Activated T-helper 17 cell treated with anti-CD3 and anti-CD28 coated beads, Interleukin-2, amount 50 U/mL, for 72 hours (primary cell): Measurements from ENCODE around the gene VSIG2. TPM values are rescaled to one million over a fixed set of nuclear protein-coding genes. Genes with fewer than 3 reads are reported as not detected.
A peak's percentile ranks its signal among the peaks of the same experiment; 100 is the strongest.

Experiments used
- ATAC-seq: fragments of 150-1000 bp; cut with Tn5 transposase; replicated peaks from 2 replicates; pipeline ENCODE4 v1.10.0; 2021; ENCODE audit warnings: mild to moderate bottlenecking, moderate library complexity
- H3K27ac Mint-ChIP-seq: one replicate; pipeline ENCODE4 v1.8.0; 2022; ENCODE audit warnings: mixed read lengths
- H3K27me3 Mint-ChIP-seq: one replicate; pipeline ENCODE4 v1.8.0; 2022; ENCODE audit warnings: mixed read lengths
- H3K36me3 Mint-ChIP-seq: one replicate; pipeline ENCODE4 v1.8.0; 2022; ENCODE audit warnings: low read depth, mild to moderate bottlenecking, mixed read lengths
- H3K4me1 Mint-ChIP-seq: one replicate; pipeline ENCODE4 v1.8.0; 2022; ENCODE audit warnings: mixed read lengths
- H3K4me3 Mint-ChIP-seq: one replicate; pipeline ENCODE4 v1.8.0; 2022; ENCODE audit warnings: mild to moderate bottlenecking, mixed read lengths
- H3K9me3 Mint-ChIP-seq: one replicate; pipeline ENCODE4 v1.8.0; 2022; ENCODE audit warnings: mixed read lengths
- total RNA-seq, 2 donors: library from RNA; stranded (reverse); gene quantifications; one replicate each; pipeline ENCODE4 v1.2.3, GENCODE V29; 2022

VSIG2 gene
- total RNA-seq, 2 donors from 2014 or later, result not detected

DNA sequence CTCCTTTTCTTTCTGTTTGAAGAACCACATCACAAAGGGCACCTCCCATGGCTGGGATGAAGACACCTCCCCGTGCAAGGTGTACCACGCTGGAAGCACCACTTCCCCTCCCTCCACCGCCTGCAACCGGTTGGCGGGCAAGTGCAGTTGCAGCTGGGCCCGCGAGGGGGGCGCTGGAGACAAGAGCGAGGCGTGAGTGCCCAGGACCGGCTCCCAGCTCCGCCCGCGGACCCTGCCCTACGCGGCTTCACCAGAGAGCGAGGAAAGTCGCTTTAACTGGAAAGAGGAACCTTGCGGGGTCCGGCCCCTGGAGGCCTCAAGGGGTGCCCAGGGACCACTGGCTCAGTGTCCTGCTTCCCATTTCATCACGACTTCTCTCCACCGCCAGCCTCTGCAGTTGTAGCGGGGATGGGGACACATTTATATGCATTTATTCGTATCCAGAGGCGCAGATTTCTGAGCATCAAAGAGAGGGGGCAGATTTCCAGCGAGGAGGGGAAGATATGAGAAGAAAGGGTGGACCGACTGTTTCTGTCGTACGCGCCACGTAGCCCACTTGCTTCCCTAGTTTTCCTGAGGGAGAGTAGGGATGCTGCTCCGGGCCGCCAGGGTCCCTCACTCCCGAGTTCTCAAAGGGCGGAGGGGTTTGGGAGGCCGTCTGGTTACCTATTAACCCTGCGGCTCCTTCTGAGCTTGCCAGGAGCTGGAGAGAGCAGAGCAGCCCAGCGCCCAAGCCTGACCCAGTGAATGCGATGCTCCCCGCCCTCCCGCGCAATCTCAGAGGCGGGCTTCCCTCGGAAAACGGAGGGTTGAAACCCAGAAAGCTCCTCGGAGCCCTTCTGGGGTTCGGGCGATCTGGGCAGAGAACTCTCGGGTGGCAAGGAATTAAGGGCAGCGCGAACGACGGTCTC lies 6.6 kb upstream of the VSIG2 start:
- Mint-ChIP-seq H3K9me3 (no peaks in the 10 kb centered on the region), H3K27ac (no peak overlapping the region), H3K27me3 (peaks cover 37% of the 10 kb centered on the region), H3K4me3 (peak overlapping the region; percentile 66), H3K4me1 (peaks cover 5% of the 10 kb centered on the region), H3K36me3 (no peaks in the 10 kb centered on the region)
- peak; percentile 65 for ATAC-seq

DNA sequence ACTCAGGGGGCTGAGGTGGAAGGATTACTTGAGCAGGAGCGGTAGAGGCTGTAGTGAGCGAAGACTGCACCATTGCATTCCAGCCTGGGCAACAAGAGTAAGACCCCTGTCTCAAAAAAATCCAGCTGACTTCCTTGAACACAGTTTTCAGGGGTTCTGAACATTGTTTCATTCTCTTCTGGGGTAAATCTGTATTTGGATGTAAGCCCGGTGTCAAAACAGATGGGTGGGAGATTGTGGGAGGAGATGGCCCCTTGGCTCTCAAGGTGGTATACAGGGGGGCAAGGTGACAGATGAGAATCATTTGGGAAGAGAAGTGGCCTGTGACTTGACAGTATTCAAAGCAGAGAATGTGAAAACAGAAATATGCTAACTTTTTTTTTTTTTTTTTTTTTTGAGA lies 5.3 kb upstream of the VSIG2 start:
- Mint-ChIP-seq H3K36me3 (no peaks in the 10 kb centered on the region), H3K9me3 (no peaks in the 10 kb centered on the region)

DNA sequence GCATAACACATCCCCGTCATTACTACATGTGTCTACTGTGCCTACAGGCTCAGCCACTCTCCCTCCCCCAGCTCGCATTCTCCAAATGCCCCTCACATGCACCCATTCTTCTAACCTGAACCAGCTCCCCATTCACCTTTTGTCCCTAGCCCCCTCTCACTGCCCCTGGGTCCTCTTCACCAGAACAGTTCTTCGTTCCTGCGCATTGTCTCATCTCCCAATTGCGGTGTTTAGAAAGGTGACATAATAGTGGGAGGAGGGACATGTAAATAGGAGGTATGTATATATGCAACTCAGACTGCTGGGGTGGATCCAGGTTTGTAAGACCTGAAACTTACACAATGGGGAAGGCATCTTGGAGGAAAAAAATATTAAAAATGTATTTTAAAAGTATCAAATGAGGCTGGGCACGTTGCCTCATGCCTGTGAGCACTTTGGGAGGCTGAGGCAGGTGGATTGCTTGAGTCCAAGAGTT lies 4.7 kb upstream of the VSIG2 start:
- Mint-ChIP-seq H3K27ac (no peak overlapping the region), H3K4me3 (no peak overlapping the region), H3K9me3 (no peaks in the 10 kb centered on the region), H3K27me3 (peaks cover 34% of the 10 kb centered on the region), H3K36me3 (no peaks in the 10 kb centered on the region), H3K4me1 (peaks cover 5% of the 10 kb centered on the region)
- ATAC-seq, result no peak

More for the DNA sequence above, 5.3 kb upstream of the VSIG2 start:
- H3K4me1 Mint-ChIP-seq, result peaks cover 5% of the 10 kb centered on the region
- H3K4me3 Mint-ChIP-seq, result no peak overlapping the region
- ATAC-seq, result no peak
- no peak overlapping the region for H3K27ac Mint-ChIP-seq
- peaks cover 34% of the 10 kb centered on the region for H3K27me3 Mint-ChIP-seq

DNA sequence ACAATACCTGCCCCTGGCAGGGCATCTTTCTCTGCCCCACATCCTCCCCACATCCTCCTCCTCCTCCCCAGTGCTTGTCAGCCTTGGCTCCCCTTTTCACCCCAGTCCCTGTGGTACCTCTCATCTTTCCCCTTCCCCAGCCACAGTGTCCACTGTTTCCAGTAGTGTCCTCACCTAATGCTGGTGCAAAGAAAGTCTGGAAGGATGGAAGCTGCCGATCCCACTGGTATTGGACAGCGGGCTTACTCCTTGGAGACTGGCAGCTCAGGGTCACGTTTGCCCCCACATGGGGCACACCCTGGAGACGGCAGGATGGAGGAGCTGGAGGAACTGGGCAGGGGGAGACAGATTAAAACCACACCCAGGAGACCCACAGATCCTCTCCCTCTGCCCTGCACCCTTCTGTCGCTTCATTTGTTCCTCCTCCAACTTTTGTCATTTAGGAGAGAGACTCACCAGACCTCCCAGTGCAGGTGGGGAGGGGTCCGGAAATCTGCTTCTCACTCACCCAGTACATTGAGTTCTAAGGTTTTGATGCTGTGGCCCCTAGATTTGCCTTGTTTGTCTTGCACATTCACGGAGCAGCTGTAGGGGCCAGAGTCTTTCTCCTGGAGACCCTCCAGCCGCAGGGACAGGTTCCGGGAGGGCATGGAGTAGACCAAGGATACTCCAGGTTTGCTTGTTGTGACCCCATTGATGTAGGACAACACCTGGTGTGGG lies 4.1 kb upstream of the VSIG2 start:
- Mint-ChIP-seq H3K9me3 (no peaks in the 10 kb centered on the region), H3K4me3 (no peak overlapping the region), H3K36me3 (no peaks in the 10 kb centered on the region), H3K27ac (no peak overlapping the region), H3K4me1 (peaks cover 5% of the 10 kb centered on the region), H3K27me3 (peaks cover 31% of the 10 kb centered on the region)
- no peak for ATAC-seq

DNA sequence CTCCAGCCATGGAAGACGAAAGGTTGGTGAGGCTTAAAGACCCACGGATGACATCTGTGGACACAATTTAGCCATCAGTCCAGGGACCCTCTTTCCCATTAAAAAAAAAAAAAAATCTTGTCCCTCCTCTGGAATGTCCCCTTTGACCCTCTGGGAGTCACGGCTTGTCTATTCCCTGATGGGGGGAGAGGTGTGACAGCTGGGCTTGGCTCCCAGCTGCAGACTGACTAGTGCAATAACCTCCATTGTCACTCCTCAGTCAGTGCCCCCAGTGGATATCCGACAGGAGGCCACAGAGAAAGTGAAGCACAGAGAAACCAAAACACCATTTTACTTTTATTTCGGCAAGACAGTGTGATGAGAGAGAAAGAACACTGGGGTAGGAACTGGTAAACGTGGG lies 2.7 kb upstream of the VSIG2 start:
- no peak overlapping the region for H3K4me3 Mint-ChIP-seq
- no peaks in the 10 kb centered on the region for H3K36me3 Mint-ChIP-seq
- H3K27ac Mint-ChIP-seq, result no peak overlapping the region
- H3K9me3 Mint-ChIP-seq, result no peaks in the 10 kb centered on the region
- peaks cover 5% of the 10 kb centered on the region for H3K4me1 Mint-ChIP-seq
- no peak for ATAC-seq
- H3K27me3 Mint-ChIP-seq, result peaks cover 23% of the 10 kb centered on the region

DNA sequence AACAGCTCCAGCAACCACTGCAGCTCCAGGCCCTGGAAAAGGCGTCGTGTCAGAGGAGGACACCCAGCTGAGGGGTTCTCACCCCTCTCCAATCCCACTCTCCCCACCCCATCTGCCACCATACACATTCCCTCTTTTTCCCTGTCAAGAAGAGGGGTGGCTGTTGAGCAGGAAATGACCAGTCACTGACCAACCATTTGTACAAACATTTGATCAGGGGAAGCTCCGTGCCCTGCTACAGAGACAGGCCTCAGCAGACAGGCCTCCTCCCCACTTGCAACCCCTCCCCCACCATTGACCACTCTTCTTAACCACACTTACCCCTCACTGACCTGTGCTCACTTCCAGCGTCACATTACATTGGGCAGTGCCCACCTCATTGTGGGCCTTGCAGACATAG lies 2.3 kb upstream of the VSIG2 start:
- ATAC-seq, result no peak
- Mint-ChIP-seq H3K27me3 (peaks cover 23% of the 10 kb centered on the region), H3K9me3 (no peaks in the 10 kb centered on the region), H3K36me3 (no peaks in the 10 kb centered on the region), H3K4me1 (peaks cover 5% of the 10 kb centered on the region), H3K27ac (no peak overlapping the region), H3K4me3 (no peak overlapping the region)

DNA sequence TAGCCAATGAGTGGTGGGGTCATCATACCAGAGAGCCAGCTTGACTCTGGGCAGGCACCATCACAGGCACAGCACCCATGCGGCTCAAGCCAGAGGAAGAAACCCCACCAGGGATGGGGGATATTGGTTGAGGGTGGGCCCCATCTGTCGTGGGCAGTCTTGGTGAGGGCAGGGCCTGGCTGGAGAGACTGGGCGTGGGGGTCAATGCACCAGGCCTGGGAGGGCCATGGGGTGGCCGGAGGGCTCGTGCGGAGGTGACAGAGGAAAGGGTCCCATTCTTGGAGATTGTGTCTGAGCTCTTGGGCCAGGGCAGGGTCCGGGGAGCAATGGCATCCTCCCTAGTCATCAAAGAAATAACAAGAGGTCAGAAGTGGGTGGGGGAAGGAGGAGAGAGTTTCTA lies 1.6 kb upstream of the VSIG2 start:
- H3K4me1 Mint-ChIP-seq, result peaks cover 5% of the 10 kb centered on the region
- no peak for ATAC-seq

DNA sequence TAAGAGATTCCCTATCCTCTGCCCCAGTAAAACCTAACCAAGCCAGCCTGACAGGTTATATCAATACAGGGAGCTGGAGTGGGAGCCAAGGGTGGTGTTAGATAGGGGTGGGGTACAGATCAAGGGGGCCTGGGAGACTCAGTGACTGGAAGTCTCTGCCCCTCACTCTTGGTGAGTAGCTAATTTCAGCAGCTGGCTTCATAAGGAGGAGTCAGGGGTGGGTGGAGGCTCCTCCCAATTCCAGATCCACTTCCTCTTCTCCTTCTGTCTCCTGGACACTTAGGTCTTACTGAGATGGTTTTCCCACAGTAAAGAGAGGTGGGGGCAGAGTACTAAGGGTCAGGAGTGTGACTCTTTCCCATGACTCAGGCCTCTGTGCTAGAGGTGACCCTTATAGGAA lies 1.1 kb upstream of the VSIG2 start:
- no peak overlapping the region for H3K4me3 Mint-ChIP-seq
- no peak for ATAC-seq
- H3K9me3 Mint-ChIP-seq, result no peaks in the 10 kb centered on the region
- H3K27me3 Mint-ChIP-seq, result peaks cover 17% of the 10 kb centered on the region
- no peak overlapping the region for H3K27ac Mint-ChIP-seq
- H3K4me1 Mint-ChIP-seq, result peaks cover under 1% of the 10 kb centered on the region
- no peaks in the 10 kb centered on the region for H3K36me3 Mint-ChIP-seq

More for the DNA sequence above, 1.6 kb upstream of the VSIG2 start:
- Mint-ChIP-seq H3K4me3 (no peak overlapping the region), H3K27me3 (peaks cover 21% of the 10 kb centered on the region), H3K36me3 (no peaks in the 10 kb centered on the region), H3K9me3 (no peaks in the 10 kb centered on the region), H3K27ac (no peak overlapping the region)

DNA sequence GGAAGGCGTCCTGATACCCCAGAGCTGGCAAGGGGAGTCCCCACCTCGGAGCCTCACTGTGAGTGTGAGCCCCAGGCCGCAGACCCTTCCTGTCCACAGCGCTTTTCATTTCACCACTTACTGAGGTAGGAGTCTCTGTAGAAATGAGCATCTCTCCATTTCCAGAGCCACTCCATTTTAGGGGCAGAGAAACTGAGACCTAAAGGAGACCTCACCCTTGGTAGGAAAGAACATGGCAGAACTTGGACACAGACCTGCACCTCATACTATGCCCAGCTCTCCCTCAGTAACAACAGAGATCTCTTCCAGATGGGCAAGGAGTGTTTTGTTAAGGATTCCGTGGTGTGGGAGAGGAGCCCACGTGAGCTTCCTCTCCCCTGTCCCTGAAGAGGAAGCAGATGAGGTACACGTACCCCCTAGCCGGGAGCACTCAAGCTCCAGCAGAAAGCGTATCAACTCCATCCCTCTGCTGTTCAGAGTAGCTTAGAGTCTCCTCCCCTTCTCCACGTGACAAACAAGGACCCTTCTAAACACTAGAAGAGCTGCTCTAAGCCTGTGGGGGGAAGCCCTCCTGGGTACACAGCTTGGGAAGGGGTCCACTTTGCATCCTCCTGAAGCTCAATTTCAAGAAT lies 532 bp upstream of the VSIG2 start:
- peaks cover 16% of the 10 kb centered on the region for H3K27me3 Mint-ChIP-seq
- H3K27ac Mint-ChIP-seq, result no peak overlapping the region
- ATAC-seq, result no peak
- no peaks in the 10 kb centered on the region for H3K9me3 Mint-ChIP-seq
- no peaks in the 10 kb centered on the region for H3K36me3 Mint-ChIP-seq
- H3K4me3 Mint-ChIP-seq, result no peak overlapping the region
- H3K4me1 Mint-ChIP-seq, result no peaks in the 10 kb centered on the region

DNA sequence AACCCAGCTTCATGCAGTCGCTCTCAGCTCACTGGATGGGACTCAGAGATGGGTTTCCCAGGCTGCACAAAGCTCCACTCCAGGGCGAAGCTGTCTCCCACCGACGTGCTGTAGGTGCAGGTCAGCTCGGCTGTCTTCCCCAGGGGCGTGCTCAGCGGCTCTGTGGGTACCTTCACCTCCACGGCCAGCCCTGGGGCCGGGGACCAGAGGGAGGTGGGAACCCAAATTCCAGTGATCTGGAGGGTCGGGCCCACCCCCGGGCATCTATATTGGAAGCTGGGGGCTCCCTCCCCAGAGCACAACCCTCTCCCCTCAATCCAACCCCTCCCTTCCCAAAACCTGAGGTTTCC lies 689 bp downstream of the VSIG2 start:
- no peak overlapping the region for H3K4me3 Mint-ChIP-seq
- H3K9me3 Mint-ChIP-seq, result no peaks in the 10 kb centered on the region
- no peak for ATAC-seq

DNA sequence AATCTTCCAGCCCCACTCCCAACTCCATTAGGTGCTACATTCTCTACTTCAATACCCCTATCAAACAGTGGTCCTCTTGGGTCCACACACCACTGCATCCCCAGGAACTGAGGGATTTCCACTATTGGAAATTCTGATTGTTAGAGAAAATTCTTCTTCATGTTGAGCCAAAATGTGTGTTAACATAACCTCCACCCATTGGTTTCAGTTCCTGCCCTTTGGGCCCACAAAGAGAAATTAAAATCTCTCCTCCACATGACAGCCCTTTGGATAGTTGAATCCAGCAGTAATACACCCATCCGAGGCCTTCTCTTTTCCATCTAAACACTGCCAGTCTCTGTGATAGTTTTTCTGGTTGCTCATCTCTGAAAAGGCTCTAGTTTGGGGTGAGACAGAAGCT lies 2.1 kb downstream of the VSIG2 start:
- no peaks in the 10 kb centered on the region for H3K27me3 Mint-ChIP-seq
- no peak for ATAC-seq
- no peak overlapping the region for H3K4me3 Mint-ChIP-seq
- H3K36me3 Mint-ChIP-seq, result no peaks in the 10 kb centered on the region
- no peaks in the 10 kb centered on the region for H3K4me1 Mint-ChIP-seq
- H3K27ac Mint-ChIP-seq, result no peak overlapping the region
- H3K9me3 Mint-ChIP-seq, result no peaks in the 10 kb centered on the region

More for the DNA sequence above, 689 bp downstream of the VSIG2 start:
- H3K36me3 Mint-ChIP-seq, result no peaks in the 10 kb centered on the region
- H3K4me1 Mint-ChIP-seq, result no peaks in the 10 kb centered on the region
- peaks cover 4% of the 10 kb centered on the region for H3K27me3 Mint-ChIP-seq
- no peak overlapping the region for H3K27ac Mint-ChIP-seq

DNA sequence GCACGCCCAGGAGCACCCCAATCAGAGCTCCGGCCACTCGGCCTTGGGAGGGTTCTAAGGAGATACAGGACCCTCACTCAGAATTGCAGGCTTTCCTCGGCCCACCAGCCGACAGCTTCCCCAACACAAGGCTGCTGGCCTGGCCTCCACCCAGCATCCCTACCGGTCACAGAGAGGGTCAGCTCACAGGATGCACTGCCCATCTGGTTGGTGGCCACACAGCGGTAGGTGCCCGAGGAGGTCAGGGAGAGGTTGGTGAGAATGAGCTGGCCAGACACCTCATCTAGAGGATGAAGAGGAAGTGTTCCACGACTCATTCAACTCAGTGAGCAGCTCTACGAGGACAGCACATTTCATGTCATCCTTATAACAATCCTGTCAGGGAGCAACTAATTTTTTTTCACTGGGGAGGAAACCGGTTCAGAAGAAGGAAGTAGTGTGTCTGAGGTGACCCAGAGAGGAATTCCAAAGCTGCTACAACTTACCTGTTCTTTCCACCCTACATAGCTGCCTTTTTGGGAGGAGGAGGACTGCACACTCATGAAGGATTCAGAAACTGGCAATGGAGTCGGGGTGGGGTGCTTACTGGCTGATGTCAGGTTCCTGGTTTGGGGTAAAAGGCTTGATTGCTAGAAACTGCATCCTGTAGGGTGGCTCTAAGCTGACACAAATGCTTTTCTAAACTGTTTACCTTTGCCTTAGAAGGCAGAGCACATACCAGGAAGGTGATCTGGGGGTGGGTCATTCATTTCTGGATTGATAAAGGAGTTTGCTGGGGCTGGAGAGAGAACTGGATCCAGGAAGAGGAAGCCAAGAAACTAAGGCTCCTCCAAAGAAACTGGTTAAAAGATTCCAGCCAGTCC lies 3.3 kb downstream of the VSIG2 start:
- no peaks in the 10 kb centered on the region for H3K27me3 Mint-ChIP-seq
- no peaks in the 10 kb centered on the region for H3K9me3 Mint-ChIP-seq
- H3K4me3 Mint-ChIP-seq, result no peak overlapping the region
- H3K27ac Mint-ChIP-seq, result no peak overlapping the region
- no peaks in the 10 kb centered on the region for H3K4me1 Mint-ChIP-seq
- H3K36me3 Mint-ChIP-seq, result no peaks in the 10 kb centered on the region
- ATAC-seq, result no peak

DNA sequence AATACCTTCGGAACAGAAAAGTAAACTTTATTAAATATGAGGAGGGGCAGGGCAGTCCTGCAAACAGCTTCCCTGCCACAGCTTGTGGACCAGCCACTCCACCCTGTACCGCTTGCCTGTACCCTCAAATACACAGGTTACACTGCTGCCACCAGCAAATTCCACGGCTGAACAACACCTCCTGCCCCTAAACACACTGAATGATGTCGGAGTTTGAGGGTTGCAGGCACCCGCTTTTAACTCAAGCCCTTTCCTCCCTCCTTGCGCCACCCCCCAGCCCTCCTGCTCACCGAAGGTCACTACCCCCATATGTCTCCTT lies 4.0 kb downstream of the VSIG2 start:
- no peak overlapping the region for H3K27ac Mint-ChIP-seq
- no peaks in the 10 kb centered on the region for H3K36me3 Mint-ChIP-seq
- no peaks in the 10 kb centered on the region for H3K9me3 Mint-ChIP-seq
- H3K4me1 Mint-ChIP-seq, result no peaks in the 10 kb centered on the region
- no peaks in the 10 kb centered on the region for H3K27me3 Mint-ChIP-seq
- H3K4me3 Mint-ChIP-seq, result no peak overlapping the region
- no peak for ATAC-seq
